Activated naive CD4-positive, alpha-beta T cell treated with Interleukin-2 at 50 U/mL for 16 hours (primary cell): ENCODE results near the gene AP5Z1.

Experiments
- DNase-seq: peaks from one replicate; pipeline ENCODE4 v3.0.0-alpha.2; 2020

Gene AP5Z1

DNA sequence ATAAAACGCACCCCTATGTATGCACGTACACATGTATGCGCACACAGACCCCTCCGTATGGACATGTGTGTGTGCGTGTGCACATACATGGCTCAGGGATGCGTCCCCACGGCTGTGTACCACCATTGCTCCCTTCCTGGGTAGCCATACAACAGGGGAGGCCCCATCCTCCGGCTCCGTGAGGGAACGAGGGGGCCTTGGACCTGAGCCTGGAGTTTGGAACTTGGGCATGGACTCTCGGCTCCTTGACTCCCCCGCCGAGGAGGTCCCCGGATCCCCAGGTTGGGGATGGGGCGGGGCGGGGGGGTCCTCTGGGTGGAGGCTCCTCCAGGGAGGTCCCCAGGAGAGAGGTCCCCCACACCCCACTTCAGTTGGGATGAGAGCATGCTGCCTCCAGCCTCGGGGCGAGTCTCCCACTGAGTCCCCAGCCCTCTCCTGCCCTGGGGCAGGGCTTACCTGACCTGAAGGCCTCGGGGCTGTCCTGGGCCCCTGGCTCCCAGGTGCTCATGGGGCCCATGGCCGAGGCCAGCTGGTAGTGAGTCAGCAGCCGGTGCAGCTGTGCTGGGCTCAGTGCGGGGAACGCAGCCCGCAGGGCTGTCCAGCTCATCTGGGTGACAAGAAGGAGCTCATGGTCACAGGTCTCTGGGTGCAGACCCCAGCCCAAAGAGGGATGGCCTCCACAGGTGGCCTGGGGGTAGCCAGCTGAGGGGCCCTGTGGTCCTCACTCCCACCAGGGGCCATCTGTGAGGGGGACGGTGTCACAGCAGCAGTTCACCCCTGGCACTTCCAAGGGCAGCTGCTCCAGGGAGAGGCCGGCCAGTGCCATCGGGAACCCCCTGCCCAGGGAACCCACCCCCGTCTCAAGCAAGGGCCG, 29.9 kb downstream of the AP5Z1 start:
- no peak for DNase-seq

DNA sequence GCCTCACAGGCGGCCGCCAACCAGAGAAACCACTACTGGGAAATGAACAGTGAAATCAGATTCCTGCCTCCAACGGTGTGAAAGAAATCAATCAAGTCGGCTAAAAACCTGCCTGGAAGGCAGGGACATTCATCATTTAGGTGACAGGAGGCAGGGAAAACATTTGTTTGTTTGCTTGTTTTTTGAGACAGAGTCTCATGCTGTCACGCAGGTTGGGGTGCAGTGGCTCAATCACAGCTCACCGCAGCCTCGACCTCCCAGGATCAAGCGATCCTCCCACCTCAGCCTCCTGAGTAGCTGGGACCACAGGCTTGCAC, 30.5 kb downstream of the AP5Z1 start:
- DNase-seq: no peak

DNA sequence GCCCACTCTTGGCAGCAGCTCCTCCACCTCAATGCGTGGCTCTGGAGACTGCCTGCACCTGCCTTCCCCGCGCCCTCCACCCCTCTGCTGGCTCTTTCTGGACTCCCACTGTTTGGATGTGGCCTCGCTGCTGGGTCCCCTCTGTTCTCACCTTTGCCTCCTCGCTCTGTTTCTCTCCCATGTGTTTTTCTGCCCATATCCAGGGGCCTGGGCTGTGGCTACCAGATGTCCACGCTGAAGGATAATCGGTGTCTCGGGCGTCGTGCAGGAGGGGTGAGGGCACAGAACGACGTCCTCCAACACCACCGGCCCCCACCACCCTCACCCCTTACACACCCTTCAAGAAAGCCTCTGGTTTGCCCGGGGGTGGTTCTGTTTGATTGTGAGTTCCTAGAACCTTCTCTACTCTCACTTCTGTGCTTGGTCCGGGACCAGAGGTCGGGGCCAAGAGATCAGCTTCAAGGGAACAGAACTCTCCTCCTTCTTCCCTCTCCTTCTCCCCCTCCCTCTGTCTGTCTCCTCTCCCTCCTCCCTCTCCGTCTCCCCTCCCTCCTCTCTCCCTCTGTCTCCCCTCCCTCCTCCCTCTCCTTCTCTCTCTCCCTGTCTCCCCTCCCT, 31.7 kb downstream of the AP5Z1 start:
- no peak for DNase-seq

DNA sequence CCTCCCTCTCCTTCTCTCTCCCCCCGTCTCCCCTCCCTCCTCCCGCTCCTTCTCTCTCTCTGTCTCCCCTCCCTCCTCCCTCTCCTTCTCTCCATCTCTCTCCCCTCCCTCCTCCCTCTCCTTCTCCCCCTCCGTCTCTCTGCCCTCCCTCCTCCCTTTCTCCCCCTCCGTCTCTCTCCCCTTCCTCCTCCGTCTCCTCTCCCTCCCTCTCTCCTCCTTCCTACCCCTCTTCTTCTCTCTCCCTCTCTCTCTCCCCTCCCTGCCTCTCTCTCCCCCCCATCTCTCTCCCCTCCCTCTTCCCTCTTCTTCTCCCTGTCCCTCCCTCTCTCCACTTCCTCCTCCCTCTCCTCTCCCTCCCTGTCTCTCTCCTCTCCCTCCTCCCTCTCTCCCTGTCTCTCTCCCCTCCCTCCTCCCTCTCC, 32.2 kb downstream of the AP5Z1 start:
- no peak for DNase-seq

DNA sequence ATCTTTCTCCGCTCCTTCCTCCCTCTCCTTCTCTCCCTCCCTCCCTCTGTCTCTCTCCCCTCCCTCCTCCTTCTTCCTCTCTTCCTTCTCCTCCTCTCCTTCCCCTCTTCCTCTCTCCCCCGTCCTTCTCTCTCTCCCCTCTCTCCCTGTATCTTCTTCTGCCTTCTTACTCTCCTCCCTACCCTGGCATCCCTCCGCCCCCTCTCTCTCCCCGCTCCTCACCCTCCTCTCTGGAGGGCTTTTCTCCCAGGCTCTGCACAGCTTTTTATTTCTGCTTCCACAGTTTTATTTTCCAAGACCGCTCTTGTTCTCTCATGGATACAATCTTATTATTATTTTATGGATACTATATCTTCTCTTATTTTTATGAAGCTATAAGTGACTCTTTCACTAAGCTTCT, 32.6 kb downstream of the AP5Z1 start:
- no peak for DNase-seq

DNA sequence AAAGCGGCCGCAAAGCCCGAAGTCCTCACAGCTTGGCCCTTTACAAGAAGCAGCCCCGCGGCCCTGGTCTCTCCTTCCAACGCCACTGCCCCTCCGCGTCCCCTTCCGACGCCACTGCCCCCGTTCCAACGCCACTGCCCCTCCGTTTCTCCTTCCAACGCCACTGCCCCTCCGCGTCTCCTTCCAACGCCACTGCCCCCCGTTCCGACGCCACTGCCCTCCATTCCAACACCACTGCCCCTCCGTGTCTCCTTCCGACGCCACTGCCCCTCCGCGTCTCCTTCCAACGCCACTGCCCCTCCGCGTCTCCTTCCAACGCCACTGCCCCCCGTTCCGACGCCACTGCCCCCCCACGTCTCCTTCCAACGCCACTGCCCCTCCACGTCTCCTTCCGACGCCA, 33.1 kb downstream of the AP5Z1 start:
- DNase-seq: no peak

DNA sequence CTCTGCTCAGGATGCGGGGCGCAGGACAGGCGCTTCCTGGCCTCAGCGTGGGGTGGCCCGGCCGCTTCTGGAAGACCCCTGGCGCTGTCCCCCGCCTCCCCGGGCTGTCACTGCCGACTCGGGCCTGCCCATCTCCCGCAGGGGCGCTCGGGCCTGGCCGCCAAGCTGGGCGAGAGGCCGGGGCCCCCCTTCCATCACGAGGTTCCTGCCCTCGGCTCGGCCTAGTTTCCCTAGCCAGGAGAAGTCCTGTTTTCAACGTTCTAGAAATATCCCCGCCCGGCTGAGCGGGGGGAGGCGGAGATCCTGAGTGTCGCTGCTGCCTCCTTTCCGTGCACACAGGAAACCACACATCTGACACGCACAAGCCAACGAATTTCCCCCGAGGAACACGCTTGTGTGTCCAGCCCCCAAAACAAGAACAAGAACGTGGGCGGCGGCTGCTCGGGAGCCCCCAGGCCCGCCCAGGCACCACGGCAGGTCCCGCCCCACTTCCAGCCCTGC, 33.7 kb downstream of the AP5Z1 start:
- peak; percentile 24 for DNase-seq

DNA sequence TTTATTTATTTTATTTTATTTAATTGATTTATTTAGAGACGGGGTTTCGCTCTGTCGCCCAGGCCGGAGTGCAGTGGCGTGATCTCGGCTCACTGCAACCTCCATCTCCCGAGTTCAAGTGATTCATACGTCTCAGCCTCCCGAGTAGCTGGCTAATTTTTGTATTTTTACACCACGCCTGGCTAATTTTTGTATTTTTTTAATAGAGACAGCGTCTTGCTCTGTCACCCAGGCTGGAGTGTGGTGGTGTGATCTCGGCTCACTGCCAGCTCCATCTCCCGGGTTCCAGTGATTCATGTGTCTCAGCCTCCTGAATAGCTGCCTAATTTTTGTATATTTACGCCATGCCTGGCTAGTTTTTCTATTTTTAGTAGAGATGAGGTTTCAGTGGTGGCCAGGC, 34.2 kb downstream of the AP5Z1 start:
- DNase-seq: no peak

DNA sequence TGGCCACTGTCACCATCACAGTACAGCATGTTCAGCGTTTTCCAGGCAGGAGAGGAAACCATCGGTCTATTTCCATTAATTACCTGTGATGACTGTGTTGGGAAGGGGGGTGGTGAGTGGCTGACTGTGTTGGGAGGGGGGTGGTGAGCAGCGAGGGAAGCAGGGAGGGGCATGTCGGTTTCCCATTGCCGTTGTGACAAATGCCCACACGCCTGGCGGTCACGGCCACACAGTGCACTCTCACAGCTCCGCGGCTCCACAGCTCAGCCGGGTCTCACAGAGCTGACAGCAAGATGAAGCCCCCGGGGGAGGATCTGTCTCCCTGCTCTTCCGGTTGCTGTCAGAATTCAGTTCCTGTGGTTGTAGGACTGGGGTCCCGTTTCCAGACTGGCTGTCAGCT, 39.0 kb downstream of the AP5Z1 start:
- DNase-seq: no peak

DNA sequence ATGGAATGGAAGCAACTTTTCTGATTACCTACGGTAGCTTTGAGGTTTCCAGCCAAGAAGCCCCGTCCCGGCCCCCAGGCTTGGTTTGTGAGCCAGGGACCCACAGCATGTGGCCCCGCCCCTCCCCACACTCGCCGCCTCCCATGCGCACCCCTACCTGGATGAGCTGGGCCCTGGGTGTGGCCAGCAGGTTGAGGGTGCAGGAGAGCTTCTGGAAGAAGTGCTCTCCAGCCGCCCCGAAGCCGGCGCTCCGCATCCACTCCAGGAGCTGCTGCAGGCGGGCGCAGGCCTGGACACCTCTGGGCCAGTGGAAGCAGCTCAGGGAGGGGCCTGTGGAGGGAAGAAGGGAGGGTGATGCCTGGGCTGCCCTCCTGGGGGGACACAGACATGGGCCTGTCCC, 39.7 kb downstream of the AP5Z1 start:
- DNase-seq: no peak

DNA sequence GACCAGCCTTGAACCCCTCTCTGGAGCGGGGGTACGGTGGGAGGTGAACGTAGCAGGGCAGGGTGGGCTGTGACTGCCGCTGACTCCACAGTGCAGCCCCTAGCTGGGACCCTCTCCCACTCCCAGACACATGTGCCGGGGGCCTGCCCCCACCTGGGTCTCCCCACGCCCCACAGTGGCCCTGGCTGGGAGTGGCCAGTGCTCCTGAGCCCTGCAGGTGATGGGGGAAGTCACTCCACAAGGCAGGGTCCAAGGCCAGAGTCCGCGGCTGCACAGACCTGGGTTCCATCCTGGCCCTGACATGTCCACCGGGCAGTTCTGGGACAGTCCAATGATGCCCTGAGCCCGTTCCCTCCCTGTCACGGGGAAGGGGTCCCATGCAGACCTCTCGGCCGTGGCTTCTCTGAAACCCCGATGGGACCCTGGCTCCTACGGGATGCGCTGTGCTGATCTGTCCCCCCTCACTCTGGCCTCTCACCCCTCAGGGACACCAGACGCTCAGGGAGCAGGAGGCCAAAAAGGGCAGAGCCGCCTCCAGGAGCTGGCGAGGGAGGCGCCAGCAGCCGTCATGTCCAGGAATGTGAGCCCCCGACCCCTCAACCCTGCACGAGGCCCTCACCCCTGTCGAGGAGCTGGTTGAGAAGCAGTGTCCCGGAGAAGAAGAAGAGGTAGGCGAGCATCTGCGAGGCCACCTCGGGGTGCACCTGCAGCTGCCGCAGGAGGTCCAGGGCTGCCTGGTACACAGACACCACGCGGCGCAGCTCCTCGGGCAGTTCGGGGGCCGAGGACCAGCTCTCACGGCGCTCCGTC, 40.4 kb downstream of the AP5Z1 start:
- no peak for DNase-seq

DNA sequence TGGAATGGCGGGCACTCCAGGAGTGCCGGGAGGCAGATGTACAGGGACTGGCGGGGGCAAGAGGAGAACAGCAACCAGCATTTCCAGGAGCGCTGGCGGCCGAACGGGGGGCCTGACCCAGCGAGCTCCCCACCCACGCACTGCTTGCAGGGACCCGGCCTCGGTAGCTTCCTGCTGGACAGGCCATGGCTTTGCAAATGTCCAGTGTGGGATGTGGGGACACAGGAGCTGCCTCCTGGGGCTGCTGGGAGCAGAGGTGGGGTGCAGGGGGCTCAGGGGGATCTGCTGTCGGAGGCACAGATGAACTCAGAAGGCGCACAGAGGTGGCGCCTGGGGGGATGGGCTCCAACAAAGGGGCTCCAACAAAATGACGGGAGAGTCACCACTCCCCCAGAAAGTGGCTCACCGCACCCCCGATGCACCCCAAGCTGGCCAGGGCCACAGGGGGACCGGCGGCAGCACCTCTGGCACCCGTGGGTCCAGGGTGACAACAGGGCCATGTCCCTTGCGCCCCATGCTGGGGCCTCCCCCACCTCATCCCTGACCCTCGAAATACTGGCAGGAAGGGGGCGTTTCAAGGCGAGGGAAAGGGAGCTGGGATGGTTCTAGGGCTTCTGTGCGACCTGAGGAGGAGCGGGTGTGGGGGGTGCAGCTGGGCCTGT, 41.1 kb downstream of the AP5Z1 start:
- DNase-seq: no peak

DNA sequence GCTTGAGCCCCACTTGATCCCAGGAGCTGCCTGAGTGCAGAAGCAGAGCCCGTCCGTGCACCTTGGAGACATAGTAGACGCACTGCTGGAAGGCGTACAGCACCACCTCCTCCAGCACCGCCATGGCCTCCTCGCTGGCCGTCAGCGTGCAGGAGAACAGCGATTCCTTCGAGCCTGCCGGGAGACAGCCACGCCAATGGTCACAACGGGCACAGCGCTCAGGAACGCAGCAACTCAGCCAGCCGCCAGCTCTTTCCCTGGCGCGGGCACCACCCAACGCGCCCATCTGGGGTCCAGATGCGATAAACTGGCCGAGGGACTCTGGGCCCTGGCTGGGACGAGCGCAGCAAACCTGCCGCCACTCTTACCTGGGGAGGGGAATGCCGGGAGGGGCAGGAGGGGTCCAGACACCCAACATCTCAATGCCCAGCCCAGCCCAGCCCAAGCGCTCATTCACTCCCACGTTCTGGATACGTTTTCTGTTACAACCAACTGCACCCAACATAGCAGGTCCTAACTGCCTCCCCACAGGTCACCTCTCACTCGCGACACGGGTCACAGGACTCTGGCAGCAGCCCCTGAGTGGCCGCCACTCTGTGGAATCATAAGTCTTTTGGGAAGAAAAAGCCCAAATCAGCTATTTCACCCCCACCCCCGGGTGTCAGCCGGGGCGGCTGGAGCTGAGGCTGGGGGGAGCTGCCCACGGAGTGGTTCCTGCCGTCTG, 41.9 kb downstream of the AP5Z1 start:
- no peak for DNase-seq

DNA sequence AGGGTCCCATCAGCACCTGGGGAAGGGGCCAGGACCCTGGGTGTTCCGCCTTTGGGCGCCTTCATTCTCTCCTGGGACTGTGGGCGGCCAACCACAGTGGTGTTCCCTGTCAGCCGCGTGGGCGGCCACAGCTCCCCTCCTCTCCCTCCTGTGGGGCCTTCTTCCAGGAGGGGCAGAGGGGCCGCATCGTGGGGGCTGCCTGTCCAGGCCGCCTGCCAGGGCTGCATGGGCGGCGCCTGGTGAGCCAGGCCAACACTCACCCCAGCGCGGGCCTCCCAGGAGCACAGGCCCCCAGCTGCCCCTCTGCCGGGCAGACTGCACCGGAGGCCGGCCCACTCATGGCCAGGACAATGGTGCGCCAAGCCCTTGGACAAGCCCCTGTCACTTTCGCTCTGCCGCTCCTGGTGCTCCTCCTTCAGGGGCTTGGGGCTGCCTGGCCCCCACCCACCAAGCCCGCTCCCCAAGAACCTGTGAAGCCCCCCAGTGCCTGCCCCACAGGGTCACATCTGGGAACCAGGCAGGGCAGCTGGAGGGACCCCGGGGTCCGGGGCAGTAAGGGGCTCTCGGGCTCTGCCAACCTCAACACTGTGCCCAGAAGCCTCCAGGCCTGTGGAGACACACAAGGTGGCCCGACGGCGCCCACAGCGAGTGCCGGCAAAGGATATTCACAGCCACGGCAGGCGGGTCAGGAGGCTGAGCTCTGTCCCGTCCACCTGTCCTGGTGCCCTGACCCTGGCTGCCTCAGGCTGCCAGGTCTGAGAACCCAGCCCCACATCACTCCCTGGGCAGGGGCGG, 42.8 kb downstream of the AP5Z1 start:
- DNase-seq: no peak

DNA sequence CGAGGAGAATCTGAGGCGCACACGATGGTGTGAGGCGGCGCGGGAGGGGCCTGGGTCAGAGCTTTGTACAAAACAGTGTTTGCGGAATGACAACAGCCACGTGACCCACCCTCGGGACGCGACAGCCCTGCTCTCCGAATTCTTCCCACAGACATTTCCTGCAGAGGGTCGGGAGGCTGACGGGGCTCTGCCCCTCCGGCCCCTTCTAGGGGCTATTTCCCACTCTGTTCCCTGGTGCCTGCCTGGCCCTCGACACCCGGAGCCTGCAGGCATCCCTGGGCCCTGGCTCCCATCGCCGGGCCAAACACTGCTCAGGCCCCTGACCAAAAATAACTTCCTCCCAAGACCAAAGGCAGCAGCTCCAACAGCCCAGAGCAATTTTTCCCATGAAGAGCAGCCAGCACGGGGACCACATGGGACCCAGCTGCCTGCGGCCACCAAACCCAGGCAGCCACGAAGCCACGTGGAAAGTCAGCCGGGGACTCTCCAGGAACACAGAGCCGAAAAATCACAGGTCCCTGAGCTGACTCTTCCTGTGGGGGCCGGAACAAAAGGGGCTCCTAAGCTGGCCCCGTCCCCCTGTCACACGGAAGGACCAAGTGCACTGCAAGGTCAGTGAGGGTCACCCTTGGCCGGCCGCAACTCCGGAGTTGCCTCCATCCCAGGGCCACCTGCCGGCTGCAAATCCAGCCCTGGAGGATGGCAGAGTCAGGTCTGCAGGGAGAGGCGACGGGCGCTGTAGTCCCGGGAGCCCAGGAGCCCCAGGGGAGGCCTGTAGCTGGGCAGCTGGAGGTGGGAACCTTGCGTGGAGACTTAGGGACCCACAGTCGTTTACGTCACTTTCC, 44.4 kb downstream of the AP5Z1 start:
- no peak for DNase-seq

DNA sequence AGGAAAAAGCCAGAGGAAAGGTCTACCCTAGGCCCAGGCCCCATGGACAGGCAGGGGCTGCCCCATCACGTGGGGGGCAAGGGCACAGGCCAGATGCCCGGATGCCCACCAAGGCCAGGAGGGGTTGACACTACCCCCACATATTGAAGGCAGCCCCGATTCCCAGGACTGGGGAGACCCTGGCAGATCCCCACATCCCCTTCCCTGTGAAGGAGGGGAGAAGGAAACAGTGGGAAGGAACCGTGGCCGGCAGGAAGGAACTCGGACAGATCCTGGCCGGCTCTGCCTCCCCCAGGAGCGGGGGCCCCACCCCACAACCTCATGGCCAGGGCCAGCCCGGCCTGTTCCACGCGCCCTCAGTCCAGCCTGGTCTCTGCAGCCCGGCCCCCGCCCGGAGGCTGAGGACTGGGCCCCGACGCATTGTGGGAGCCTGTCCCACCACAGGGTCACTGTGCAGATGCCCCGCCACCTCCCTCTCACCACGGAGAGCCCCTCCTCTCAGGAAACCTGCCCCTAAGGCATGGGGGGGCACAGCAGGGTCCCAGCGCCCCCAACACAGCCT, 45.1 kb downstream of the AP5Z1 start:
- no peak for DNase-seq

DNA sequence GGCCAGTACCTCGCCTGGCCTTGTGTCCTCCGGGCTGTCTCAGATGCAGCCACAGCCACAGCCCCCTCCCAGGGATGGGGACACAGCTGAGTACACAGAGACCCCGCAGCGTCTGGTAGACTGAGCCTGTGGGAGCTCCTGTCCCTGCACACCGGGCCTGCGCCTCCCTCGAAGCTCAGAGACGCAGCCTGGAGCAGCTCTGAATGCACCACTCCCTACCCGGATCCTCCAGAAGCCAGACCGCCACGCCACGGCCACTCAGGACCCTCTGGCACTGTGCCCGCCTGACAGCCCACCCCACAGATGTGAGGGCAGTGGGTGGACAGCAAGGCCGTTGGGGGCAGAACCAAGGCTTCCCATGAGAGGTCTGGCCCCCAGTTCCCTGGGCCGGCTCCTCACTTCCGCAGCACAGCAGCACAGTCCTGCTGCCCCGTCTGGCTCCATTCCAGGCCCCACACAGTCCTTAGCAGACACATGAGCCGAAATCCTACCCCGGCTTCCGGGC, 45.6 kb downstream of the AP5Z1 start:
- no peak for DNase-seq

DNA sequence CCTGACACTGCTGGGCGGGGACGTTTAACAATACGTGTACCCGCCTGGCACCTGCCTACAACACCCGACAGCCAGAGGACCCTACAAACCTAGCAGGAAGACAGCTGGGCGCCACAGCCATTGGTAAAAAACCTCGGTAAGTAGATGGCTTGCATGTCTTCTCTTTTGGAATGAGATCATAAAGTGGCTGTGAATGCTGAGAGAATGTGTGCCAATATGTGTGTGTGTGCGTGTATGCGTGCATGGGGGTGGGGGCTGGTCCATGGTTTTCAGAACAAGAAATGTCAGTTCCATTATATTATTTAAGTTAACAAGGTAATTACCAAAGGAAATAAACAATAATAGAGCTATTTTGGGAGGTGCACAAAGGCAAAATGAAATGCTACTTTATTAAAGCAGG, 47.3 kb downstream of the AP5Z1 start:
- DNase-seq: no peak

DNA sequence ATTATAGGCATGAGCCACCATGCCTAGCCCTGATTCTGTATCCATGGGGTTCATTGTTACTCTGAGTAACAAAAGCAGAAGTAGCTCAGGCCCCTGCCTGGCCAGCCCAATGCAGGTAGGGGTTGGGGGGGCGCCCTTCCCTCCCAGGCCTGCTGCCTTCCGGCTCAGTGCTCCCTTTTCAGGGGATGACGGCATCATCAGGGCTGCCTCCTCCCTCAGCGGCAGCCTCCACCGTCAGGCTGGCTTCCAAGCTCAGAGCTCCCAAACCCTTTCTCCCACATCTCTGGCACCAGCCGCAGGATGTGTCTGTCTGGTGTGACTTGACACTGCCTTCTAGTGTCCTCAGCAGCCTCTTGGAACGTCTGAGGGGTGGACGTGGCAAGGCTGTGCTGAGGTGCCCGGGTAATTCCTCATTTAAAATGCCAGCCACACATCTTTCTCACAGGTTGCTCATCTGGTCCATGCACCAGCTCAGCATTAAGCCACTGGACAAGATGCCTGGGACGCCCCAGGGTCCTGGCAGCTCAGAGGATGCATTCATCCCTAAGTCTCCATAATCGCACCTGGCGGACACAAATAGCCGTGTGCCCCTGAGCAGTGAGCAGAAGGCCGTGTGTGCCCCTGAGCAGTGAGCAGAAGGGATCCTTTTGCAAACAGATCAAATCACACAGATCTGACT, 48.2 kb downstream of the AP5Z1 start:
- DNase-seq: no peak
